HCT116 (cell line): ENCODE data around the gene DNAH5. TPM values are rescaled to one million over a fixed set of nuclear protein-coding genes. Genes with fewer than 3 reads are reported as not detected.

Experiments used
- ATAC-seq: fragments of 200-7000 bp; cut with Tn5 transposase; 2 replicates; pipeline ENCODE4 v1.9.1; 2020; ENCODE audit warnings: mild to moderate bottlenecking, moderate library complexity
- BruUV-seq: library from RNA; stranded (reverse); fragments of 400-500 nt; replicated peaks from 2 replicates; lab custom pipeline; 2021; lab: Mats Ljungman, UMichigan
- CTCF ChIA-PET: fragments of 300-600 bp; sonication (Branson Sonifier 250); formaldehyde crosslinking; loops from one replicate; lab custom pipeline; 2021; ENCODE audit warnings: antibody characterized with exemption; lab: Charles Lee
- POLR2A ChIA-PET: fragments of 300-600, 350-600 bp; sonication (Branson Sonifier 250); formaldehyde crosslinking; loops from one replicate; lab custom pipeline; 2021; ENCODE audit warnings: antibody characterized with exemption; lab: Charles Lee
- RAD21 ChIA-PET, 2 experiments: fragments of 300-600 bp; sonication (Branson Sonifier 250); formaldehyde crosslinking; loops; one replicate each; lab custom pipeline; 2023; ENCODE audit warnings: low total read pairs in 2 of 2; ENCODE audit not compliant: uncharacterized antibody in 2 of 2, unreplicated experiment in 2 of 2, low non-redundant PET in 1 of 2; lab: Charles Lee
- DNase-seq: peaks from one replicate; pipeline ENCODE4 v3.0.0-alpha.2; 2010; ENCODE audit warnings: low read depth, low spot score
- H2AFZ ChIP-seq: fragments of 200-600 bp; shearing (Covaris generic), sonication (generic); 2 replicates; pipeline ENCODE4 v1.6.1; 2017; ENCODE audit warnings: low read depth, mixed run types, mixed read lengths, antibody characterized with exemption, low read length; ENCODE audit not compliant: poor library complexity, severe bottlenecking
- H3K27ac ChIP-seq: 2 replicates; pipeline ENCODE4 v1.5.1; 2012; ENCODE audit warnings: low read depth, low read length
- H3K27me3 ChIP-seq: fragments of 200-600 bp; sonication (generic); 2 replicates; pipeline ENCODE4 v1.6.1; 2016; ENCODE audit warnings: mixed run types, low read length, mixed read lengths; ENCODE audit not compliant: insufficient read depth
- H3K36me3 ChIP-seq, 2 experiments: fragments of 200-500 bp in 1 of 2; fragments of 200-600 bp in 1 of 2; sonication (Bioruptor generic) in 1 of 2; sonication (generic) in 1 of 2; 2 replicates each; pipeline versions ENCODE4 v1.5.1 to v1.6.1; 2014 to 2016; ENCODE audit warnings: low read length in 2 of 2, inconsistent platforms in 1 of 2, mixed read lengths in 1 of 2, mixed run types in 1 of 2; ENCODE audit not compliant: insufficient read depth in 2 of 2, control insufficient read depth in 1 of 2
- H3K4me1 ChIP-seq, 2 experiments: fragments of 200-600 bp in 1 of 2; sonication (generic) in 1 of 2; 2 replicates each; pipeline versions ENCODE4 v1.5.1 to v1.6.1; 2012 to 2017; ENCODE audit warnings: low read length in 2 of 2, inconsistent platforms in 1 of 2, mild to moderate bottlenecking in 1 of 2, mixed read lengths in 1 of 2, mixed run types in 1 of 2, moderate library complexity in 1 of 2; ENCODE audit not compliant: insufficient read depth in 2 of 2, control insufficient read depth in 1 of 2
- H3K4me2 ChIP-seq: fragments of 200-600 bp; sonication (generic); 2 replicates; pipeline ENCODE4 v1.6.1; 2017; ENCODE audit warnings: mixed run types, low read length, mixed read lengths
- H3K4me3 ChIP-seq, 2 experiments: fragments of 200-600 bp in 1 of 2; sonication (generic) in 1 of 2; replicated peaks in 1 of 2; 2 replicates each; pipeline ENCODE4 v1.5.1; 2011 to 2016; ENCODE audit warnings: low read length in 2 of 2, control low read depth in 1 of 2, low read depth in 1 of 2, mild to moderate bottlenecking in 1 of 2, mixed read lengths in 1 of 2, mixed run types in 1 of 2
- H3K79me2 ChIP-seq: fragments of 200-600 bp; sonication (generic); 2 replicates; pipeline ENCODE4 v1.6.1; 2017; ENCODE audit warnings: mild to moderate bottlenecking, mixed run types, low read length, moderate library complexity, mixed read lengths; ENCODE audit not compliant: insufficient read depth
- H3K9ac ChIP-seq: fragments of 200-600 bp; sonication (generic); 2 replicates; pipeline ENCODE4 v1.6.1; 2016; ENCODE audit warnings: low read length, mixed read lengths
- H3K9me2 ChIP-seq: fragments of 200-600 bp; sonication (generic), shearing (Covaris generic); 2 replicates; pipeline ENCODE4 v1.6.1; 2017; ENCODE audit warnings: mixed run types, mild to moderate bottlenecking, moderate library complexity; ENCODE audit not compliant: insufficient read depth
- H3K9me3 ChIP-seq, 2 experiments: fragments of 200-500 bp in 1 of 2; fragments of 200-600 bp in 1 of 2; sonication (Bioruptor generic) in 1 of 2; sonication (generic) in 1 of 2; 2 replicates each; pipeline ENCODE4 v1.6.1; 2014 to 2017; ENCODE audit warnings: low read length in 2 of 2, mixed read lengths in 2 of 2, inconsistent platforms in 1 of 2, low read depth in 1 of 2, mild to moderate bottlenecking in 1 of 2, mixed run types in 1 of 2, moderate library complexity in 1 of 2; ENCODE audit not compliant: control insufficient read depth in 1 of 2, insufficient read depth in 1 of 2
- H4K20me1 ChIP-seq: fragments of 200-600 bp; sonication (generic), shearing (Covaris generic); 2 replicates; pipeline ENCODE4 v1.6.1; 2017; ENCODE audit warnings: mixed run types, mild to moderate bottlenecking, moderate library complexity; ENCODE audit not compliant: insufficient read depth
- CTCF ChIP-seq, 3 experiments: fragments of 200-600 bp in 1 of 3; sonication (generic) in 1 of 3; IDR thresholded peaks in 2 of 3; conservative IDR thresholded peaks in 1 of 3; 2 replicates each; pipeline ENCODE4 v1.5.1; 2012 to 2017; ENCODE audit warnings: low read depth in 2 of 3, low read length in 2 of 3, antibody characterized with exemption in 1 of 3, borderline replicate concordance in 1 of 3, control low read depth in 1 of 3, mild to moderate bottlenecking in 1 of 3, mixed read lengths in 1 of 3, mixed run types in 1 of 3, moderate library complexity in 1 of 3; ENCODE audit not compliant: insufficient read depth in 1 of 3
- REST ChIP-seq: IDR thresholded peaks from 2 replicates; pipeline ENCODE4 v1.6.1; 2012; ENCODE audit warnings: low read depth
- SRF ChIP-seq: IDR thresholded peaks from 2 replicates; pipeline ENCODE4 v1.6.1; 2012; ENCODE audit warnings: low read depth
- YY1 ChIP-seq: IDR thresholded peaks from 2 replicates; pipeline ENCODE4 v1.6.1; 2011; ENCODE audit warnings: low read length, low read depth, moderate library complexity, mild to moderate bottlenecking; ENCODE audit not compliant: insufficient replicate concordance; ENCODE audit errors: extremely low read depth
- intact Hi-C: fragments of 100-400 bp; cut with micrococcal nuclease; formaldehyde crosslinking; loops from 2 replicates; pipeline ENCODE4 v1.10.0; 2022
- total RNA-seq: library from RNA; stranded (reverse); gene quantifications from one replicate; pipeline ENCODE4 v1.2.1, GENCODE V29; 2021; ENCODE audit not compliant: unreplicated experiment

The DNAH5 gene
- total RNA-seq, 1 experiment from 2014 or later = 0.37 TPM

GRCh38 chr5:13941468-13941867, 3.0 kb downstream of the DNAH5 start:
- DNase-seq (no peak), ATAC-seq (no peak)
- no peak for TF ChIP-seq REST
- no peak for TF ChIP-seq CTCF (IDR thresholded peaks at IDR 0.05 in 2 of 3, conservative IDR thresholded peaks at IDR 0.05 in 1 of 3; ENCODE audit: borderline replicate concordance in 1 of 3, insufficient read depth in 1 of 3, low read depth in 2 of 3, low read length in 2 of 3)
- no peak for TF ChIP-seq YY1
- no peak for TF ChIP-seq SRF
- H3K4me1 ChIP-seq = no peaks in the 10 kb centered on the region
- no peak overlapping the region for H2AFZ ChIP-seq
- H3K9me3 ChIP-seq = no peaks in the 10 kb centered on the region
- ChIA-PET RAD21 (no interaction called here), CTCF (no interaction called here), POLR2A (no interaction called here)
- no peak overlapping the region for H3K9ac ChIP-seq
- no peak overlapping the region for H3K27ac ChIP-seq
- intact Hi-C loops = no loop called here
- H4K20me1 ChIP-seq = no peaks in the 10 kb centered on the region
- H3K36me3 ChIP-seq = no peaks in the 10 kb centered on the region
- no peak overlapping the region for H3K4me2 ChIP-seq
- no peak overlapping the region for H3K4me3 ChIP-seq
- H3K9me2 ChIP-seq = no peaks in the 10 kb centered on the region
- no TSS peak for BruUV-seq
- no peaks in the 10 kb centered on the region for H3K79me2 ChIP-seq
- peaks cover 21% of the 10 kb centered on the region; the same call in 1 of the 2 replicates for H3K27me3 ChIP-seq
